OCI-LY7 (cell line): ENCODE data around the gene LY6G5C. TPM values are rescaled to one million over a fixed set of nuclear protein-coding genes. Genes with fewer than 3 reads are reported as not detected.

Experiments used
- BruUV-seq: library from RNA; stranded (reverse); fragments of 400-500 nt; replicated peaks from 2 replicates; lab custom pipeline; 2021; lab: Mats Ljungman, UMichigan
- CTCF ChIA-PET: fragments of 300-600 bp; sonication (Branson Sonifier 250); formaldehyde crosslinking; loops from one replicate; lab custom pipeline; 2022; ENCODE audit warnings: antibody characterized with exemption; ENCODE audit not compliant: unreplicated experiment; lab: Charles Lee
- POLR2A ChIA-PET: fragments of 300-600 bp; sonication (Branson Sonifier 250); formaldehyde crosslinking; loops from one replicate; lab custom pipeline; 2022; ENCODE audit warnings: antibody characterized with exemption; lab: Charles Lee
- DNase-seq: peaks from one replicate; pipeline ENCODE4 v3.0.0-alpha.2; 2015; ENCODE audit warnings: low spot score
- H2AFZ ChIP-seq: fragments of 200-600 bp; sonication (generic), shearing (Covaris generic); 2 replicates; pipeline ENCODE4 v1.6.1; 2014; ENCODE audit warnings: mild to moderate bottlenecking, antibody characterized with exemption, low read length, moderate library complexity
- H3K27ac ChIP-seq: fragments of 200-600 bp; sonication (generic); 2 replicates; pipeline ENCODE4 v1.5.1; 2014; ENCODE audit warnings: mixed run types, low read depth, mild to moderate bottlenecking, moderate library complexity, low read length, inconsistent platforms; ENCODE audit not compliant: poor library complexity, severe bottlenecking
- H3K36me3 ChIP-seq: fragments of 200-600 bp; sonication (generic); 2 replicates; pipeline ENCODE4 v1.6.1; 2014; ENCODE audit warnings: mild to moderate bottlenecking, antibody characterized with exemption, low read length, moderate library complexity, mixed read lengths; ENCODE audit not compliant: insufficient read depth
- H3K4me1 ChIP-seq: fragments of 200-600 bp; sonication (generic); 2 replicates; pipeline ENCODE4 v1.5.1; 2014; ENCODE audit warnings: mild to moderate bottlenecking, low read length; ENCODE audit not compliant: insufficient read depth, poor library complexity, severe bottlenecking
- H3K4me2 ChIP-seq: fragments of 200-600 bp; sonication (generic); 2 replicates; pipeline ENCODE4 v1.6.1; 2014; ENCODE audit warnings: mild to moderate bottlenecking, low read length
- H3K4me3 ChIP-seq: fragments of 200-600 bp; sonication (generic); 2 replicates; pipeline ENCODE4 v1.5.1; 2014; ENCODE audit warnings: mild to moderate bottlenecking, low read depth, low read length; ENCODE audit not compliant: poor library complexity, severe bottlenecking
- H3K79me2 ChIP-seq: fragments of 200-600 bp; sonication (generic); 2 replicates; pipeline ENCODE4 v1.6.1; 2016; ENCODE audit warnings: low read depth, mild to moderate bottlenecking, low read length, moderate library complexity, mixed read lengths; ENCODE audit not compliant: insufficient read depth
- H3K9me2 ChIP-seq: fragments of 200-600 bp; sonication (generic); 2 replicates; pipeline ENCODE4 v1.6.1; 2016; ENCODE audit warnings: mild to moderate bottlenecking, low read length, mixed read lengths; ENCODE audit not compliant: insufficient read depth
- H3K9me3 ChIP-seq: fragments of 200-600 bp; sonication (generic); 2 replicates; pipeline ENCODE4 v1.6.1; 2014; ENCODE audit warnings: mild to moderate bottlenecking, mixed run types, low read length, mixed read lengths
- H4K20me1 ChIP-seq: fragments of 200-600 bp; sonication (generic); 2 replicates; pipeline ENCODE4 v1.6.1; 2014; ENCODE audit warnings: mild to moderate bottlenecking, antibody characterized with exemption, low read length, moderate library complexity, mixed read lengths; ENCODE audit not compliant: insufficient read depth
- CTCF ChIP-seq: fragments of 200-600 bp; sonication (generic); conservative IDR thresholded peaks from 2 replicates; pipeline ENCODE4 v1.5.1; 2014; ENCODE audit warnings: mild to moderate bottlenecking, antibody characterized with exemption, low read length, moderate library complexity, mixed read lengths
- EZH2phosphoT487 ChIP-seq: fragments of 200-600 bp; sonication (generic); IDR thresholded peaks from 2 replicates; pipeline ENCODE4 v1.6.1; 2018; ENCODE audit warnings: low read depth, borderline replicate concordance, mild to moderate bottlenecking, mixed run types, antibody characterized with exemption, low read length, moderate library complexity, mixed read lengths
- intact Hi-C: fragments of 100-400 bp; cut with micrococcal nuclease; formaldehyde crosslinking; loops from one replicate; pipeline ENCODE4 v1.10.0; 2022; ENCODE audit not compliant: unreplicated experiment
- total RNA-seq, 2 experiments: library from RNA; depleted of rRNA in 1 of 2; stranded (reverse); fragments of >200 nt in 1 of 2; shearing (Covaris generic) in 1 of 2; gene quantifications; 2 replicates each; pipeline ENCODE4 v1.2.3, GENCODE V29; 2014 to 2022

Gene LY6G5C
- total RNA-seq, 2 experiments from 2014 or later, result 1.8 to 3.5 TPM

DNA sequence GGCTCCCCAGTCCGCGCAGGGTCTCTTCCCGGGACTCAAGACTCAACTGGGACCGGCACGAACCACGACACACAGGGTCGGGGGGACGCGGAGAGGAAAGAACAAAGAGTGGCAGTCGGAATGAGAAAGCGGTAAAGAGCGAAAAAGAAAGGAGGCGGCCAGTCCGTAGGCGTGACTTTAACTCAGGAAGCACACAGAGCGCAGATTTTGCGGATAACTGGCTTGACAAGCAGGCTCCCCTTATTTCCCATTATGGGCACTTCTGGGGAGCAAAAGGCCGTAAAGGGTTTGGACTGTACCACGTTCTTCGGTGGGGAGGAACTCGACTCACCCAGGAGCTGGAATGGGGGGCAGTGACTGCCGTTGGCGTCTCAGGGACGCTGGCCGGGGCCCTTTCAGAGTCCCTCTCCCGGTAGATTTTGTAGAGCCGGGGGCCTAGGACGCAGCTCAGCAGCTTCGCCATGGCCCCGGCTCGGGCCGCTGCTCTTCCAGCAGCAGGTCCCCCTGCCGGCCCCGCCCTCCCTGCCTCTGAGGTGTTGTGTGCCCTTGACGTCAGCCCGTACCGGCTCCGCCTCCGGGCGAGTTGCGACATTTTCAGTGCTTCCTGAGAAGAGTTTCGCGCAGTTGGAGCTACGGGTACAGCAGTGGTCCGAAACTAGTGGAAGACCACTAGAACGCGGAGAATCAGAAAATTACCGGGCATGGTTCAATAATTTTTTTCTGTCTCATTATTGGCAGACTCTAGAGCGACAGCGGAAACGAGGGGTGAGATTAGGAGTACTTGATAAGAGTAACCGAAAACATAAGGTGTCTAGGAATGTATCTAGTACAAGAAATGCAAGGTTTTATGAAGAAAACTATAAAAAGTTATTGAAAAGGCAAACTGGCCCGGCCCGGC is 22.2 kb upstream of the LY6G5C start, which contains the start of gene ABHD16A:
Gene ABHD16A, minus strand, starts transcription at position 506 of the 898 bp plus-strand sequence. Its CDS starts 43 bp downstream, at position 463.
- H3K9me2 ChIP-seq, result no peaks in the 10 kb centered on the region
- H3K4me1 ChIP-seq, result peaks cover 20% of the 10 kb centered on the region
- peak within 1 kb of the TSS; percentile 78 for H3K4me3 ChIP-seq
- intact Hi-C loops, result loop anchor here (1.0 to 10.0 kb wide), 4 partner anchors 24 to 252 kb away; partner anchors contain the start of genes NELFE and SKIC2
- peak within 1 kb of the TSS; percentile 88 for H2AFZ ChIP-seq
- no peaks in the 10 kb centered on the region for H4K20me1 ChIP-seq
- ChIA-PET CTCF (interaction anchor here (0.9 kb wide), 1 partner anchor 37 kb away, joined by 3 read pairs; the partner anchor contains the start of gene MSH5), POLR2A (interaction anchor here (0.6 to 1.9 kb wide), 10 partner anchors 21 to 752 kb away, joined by 3 to 7 read pairs (median 4); partner anchors contain the start of genes CLIC1, HSPA1B and MSH5)
- no TSS peak for BruUV-seq
- TF ChIP-seq EZH2phosphoT487, result no peak
- TF ChIP-seq CTCF, result no peak
- H3K4me2 ChIP-seq, result peak within 1 kb of the TSS; percentile 98
- peak within 1 kb of the TSS; percentile 74 for H3K27ac ChIP-seq
- peaks cover 16% of the 10 kb centered on the region for H3K36me3 ChIP-seq
- peak; percentile 99 for DNase-seq
- peaks cover 14% of the 10 kb centered on the region; the same call in 1 of the 2 replicates for H3K79me2 ChIP-seq
- no peaks in the 10 kb centered on the region for H3K9me3 ChIP-seq

DNA sequence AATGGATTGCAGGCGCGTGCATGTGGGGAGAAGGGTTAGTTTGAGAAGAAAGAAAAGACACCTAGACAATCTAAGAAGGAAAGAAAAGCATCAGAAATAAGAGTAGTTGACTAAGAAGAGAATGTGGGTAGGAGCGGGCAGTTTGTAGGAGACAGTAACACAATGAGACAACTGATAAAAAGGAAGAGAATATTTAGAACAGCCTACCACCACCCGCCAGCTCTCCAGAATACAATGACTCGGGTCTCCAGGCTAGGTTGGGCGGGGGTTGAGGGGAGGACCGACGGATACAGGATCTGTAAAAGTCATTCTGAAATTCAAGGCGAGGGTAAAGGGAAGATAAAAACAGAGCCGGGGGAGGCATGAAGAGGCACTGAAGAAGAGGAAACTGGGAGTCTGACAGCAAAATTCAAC is 21.5 kb upstream of the LY6G5C start:
- no peak for TF ChIP-seq CTCF
- TF ChIP-seq EZH2phosphoT487, result no peak
- peak overlapping the region; percentile 88 for H2AFZ ChIP-seq
- H3K27ac ChIP-seq, result peak overlapping the region; percentile 74
- ChIA-PET POLR2A (interaction anchor here (0.6 to 0.9 kb wide), 2 partner anchors 69 to 125 kb away, joined by 3 to 4 read pairs; partner anchors contain the start of gene HSPA1B), CTCF (no interaction called here)
- H3K36me3 ChIP-seq, result peaks cover 16% of the 10 kb centered on the region
- H4K20me1 ChIP-seq, result no peaks in the 10 kb centered on the region
- BruUV-seq, result TSS peak; percentile 80
- H3K4me2 ChIP-seq, result peak overlapping the region; percentile 98
- no peaks in the 10 kb centered on the region for H3K9me2 ChIP-seq
- DNase-seq, result no peak
- H3K4me3 ChIP-seq, result peak overlapping the region; percentile 78
- H3K79me2 ChIP-seq, result peaks cover 14% of the 10 kb centered on the region; the same call in 1 of the 2 replicates
- no peaks in the 10 kb centered on the region for H3K9me3 ChIP-seq
- H3K4me1 ChIP-seq, result peaks cover 20% of the 10 kb centered on the region
- intact Hi-C loops, result loop anchor here (2.0 to 10.0 kb wide), 3 partner anchors 24 to 252 kb away; partner anchors contain the start of genes NELFE and SKIC2
